A549 (cell line): ENCODE results near the gene RCC1. TPM values are rescaled to one million over a fixed set of nuclear protein-coding genes. Genes with fewer than 3 reads are reported as not detected.

Experiments used
- ATAC-seq, 2 experiments: fragments of 200-7000 bp in 1 of 2; fragments of >200 bp in 1 of 2; cut with Nextera tagmentation in 1 of 2; cut with Tn5 transposase in 1 of 2; 3 replicates each; pipeline versions ENCODE4 v1.8.0 to v1.9.1; 2018 to 2020; ENCODE audit warnings: mild to moderate bottlenecking in 1 of 2, moderate library complexity in 1 of 2
- CTCF ChIA-PET: fragments of 300-600 bp; sonication (Branson Sonifier 250); formaldehyde crosslinking; extraction: SDS; loops from one replicate; lab custom pipeline; 2021; ENCODE audit warnings: antibody characterized with exemption, inconsistent platforms; lab: Yijun Ruan, JAX
- POLR2A ChIA-PET: fragments of 350-600 bp; formaldehyde crosslinking; extraction: SDS; loops from one replicate; lab custom pipeline; 2021; ENCODE audit warnings: antibody characterized with exemption, inconsistent platforms; lab: Yijun Ruan, JAX
- DNase-seq, 2 experiments: peaks; one replicate each; pipeline versions ENCODE4 v3.0.0 to v3.0.0-alpha.2; 2011 to 2016; ENCODE audit warnings: low read depth in 1 of 2, low spot score in 1 of 2
- FAIRE-seq: peaks from 2 replicates; lab custom pipeline; 2011; peaks lifted over from hg19 to GRCh38; lab: Jason Lieb, UNC
- H3K27ac ChIP-seq, 2 experiments: fragments of >200 bp; sonication (Bioruptor Twin); formaldehyde crosslinking; 3 replicates each; pipeline ENCODE4 v1.5.1; 2016 to 2017
- H3K4me1 ChIP-seq: fragments of >200 bp; sonication (Bioruptor Twin); formaldehyde crosslinking; 3 replicates; pipeline ENCODE4 v1.6.1; 2016
- H3K4me2 ChIP-seq: fragments of >200 bp; sonication (Bioruptor Twin); formaldehyde crosslinking; 3 replicates; pipeline ENCODE4 v1.6.1; 2016
- H3K4me3 ChIP-seq: fragments of >200 bp; sonication (Bioruptor Twin); formaldehyde crosslinking; 3 replicates; pipeline ENCODE4 v1.5.1; 2016
- H3K9me3 ChIP-seq: fragments of >200 bp; sonication (Bioruptor Twin); formaldehyde crosslinking; 3 replicates; pipeline ENCODE4 v1.6.1; 2016
- CBX2 ChIP-seq: fragments of 200-600 bp; sonication (generic); IDR thresholded peaks from 2 replicates; pipeline ENCODE4 v1.6.1; 2016; ENCODE audit warnings: low read depth, mild to moderate bottlenecking, borderline replicate concordance
- CEBPB ChIP-seq, 2 experiments: fragments of >200 bp in 1 of 2; sonication (Bioruptor Twin) in 1 of 2; formaldehyde crosslinking in 1 of 2; IDR thresholded peaks; 2 replicates each; pipeline ENCODE4 v1.6.1; 2012 to 2016
- CHD2 ChIP-seq: fragments of 150-350 bp; IDR thresholded peaks from 2 replicates; pipeline ENCODE4 v1.6.1; 2014; ENCODE audit warnings: low read length; ENCODE audit not compliant: partially characterized antibody
- EHF ChIP-seq: fragments of 250-450 bp; sonication (Bioruptor Pico); IDR thresholded peaks from 2 replicates; pipeline ENCODE4 v1.5.0; 2020; ENCODE audit warnings: mild to moderate bottlenecking
- EP300 ChIP-seq, 2 experiments: fragments of >200 bp; sonication (Bioruptor Twin); formaldehyde crosslinking; IDR thresholded peaks; 2 replicates in 1 of 2; 3 replicates in 1 of 2; pipeline ENCODE4 v1.6.1; 2016 to 2017
- ESRRA ChIP-seq: fragments of 150-350 bp; IDR thresholded peaks from 2 replicates; pipeline ENCODE4 v1.6.1; 2014; ENCODE audit warnings: mild to moderate bottlenecking, low read length, borderline replicate concordance
- FOSL2 ChIP-seq, 2 experiments: fragments of 450-650 bp in 1 of 2; fragments of >200 bp in 1 of 2; sonication (Bioruptor Twin) in 1 of 2; formaldehyde crosslinking; IDR thresholded peaks; 2 replicates each; pipeline versions ENCODE4 v1.5.0 to v1.6.1; 2016 to 2020; ENCODE audit warnings: mild to moderate bottlenecking in 1 of 2, moderate library complexity in 1 of 2
- HOXB5 ChIP-seq: fragments of 250-450 bp; sonication (Bioruptor Pico); IDR thresholded peaks from 2 replicates; pipeline ENCODE4 v1.5.0; 2020; ENCODE audit warnings: mild to moderate bottlenecking, moderate library complexity
- KDM5A ChIP-seq: fragments of 200-600 bp; sonication (generic); IDR thresholded peaks from 2 replicates; pipeline ENCODE4 v1.6.1; 2016; ENCODE audit warnings: antibody characterized with exemption, mild to moderate bottlenecking
- MAFK ChIP-seq: fragments of 450-650 bp; IDR thresholded peaks from 2 replicates; pipeline ENCODE4 v1.6.1; 2014; ENCODE audit not compliant: partially characterized antibody
- MAZ ChIP-seq: fragments of 150-350 bp; IDR thresholded peaks from 2 replicates; pipeline ENCODE4 v1.6.1; 2014; ENCODE audit warnings: antibody characterized with exemption, low read depth, low read length, borderline replicate concordance
- NR3C1 ChIP-seq: fragments of >200 bp; sonication (Bioruptor Twin); formaldehyde crosslinking; IDR thresholded peaks from 3 replicates; pipeline ENCODE4 v1.6.1; 2017
- POLR2A ChIP-seq: IDR thresholded peaks from 2 replicates; pipeline ENCODE4 v1.6.1; 2012; ENCODE audit warnings: mild to moderate bottlenecking, low read length
- RNF2 ChIP-seq: fragments of 200-600 bp; sonication (generic); IDR thresholded peaks from 2 replicates; pipeline ENCODE4 v1.6.1; 2016; ENCODE audit warnings: low read depth, mild to moderate bottlenecking, antibody characterized with exemption, moderate library complexity, borderline replicate concordance
- SREBF2 ChIP-seq: fragments of 450-650 bp; IDR thresholded peaks from 2 replicates; pipeline ENCODE4 v1.6.1; 2014; ENCODE audit warnings: mild to moderate bottlenecking, moderate library complexity
- TFCP2L1 ChIP-seq: fragments of 250-450 bp; sonication (Bioruptor Pico); IDR thresholded peaks from 2 replicates; pipeline ENCODE4 v1.5.0; 2021; ENCODE audit warnings: mild to moderate bottlenecking
- TP53 ChIP-seq: fragments of 250-450 bp; sonication (Bioruptor Pico); IDR thresholded peaks from 2 replicates; pipeline ENCODE4 v1.5.0; 2021; ENCODE audit warnings: mild to moderate bottlenecking, moderate library complexity
- ZNF302 ChIP-seq: fragments of 250-450 bp; sonication (Bioruptor Pico); IDR thresholded peaks from 2 replicates; pipeline ENCODE4 v1.9.0; 2021; ENCODE audit warnings: inconsistent platforms, mild to moderate bottlenecking, moderate library complexity
- WGBS: methylation state at CpG from one replicate; pipeline ENCODE4 v1.1.6; 2017; ENCODE audit errors: missing lambda C conversion rate; 5-methylcytosine and 5-hydroxymethylcytosine counted together
- polyA plus RNA-seq, 4 experiments: library from polyadenylated mRNA; depleted of rRNA in 3 of 4; stranded (reverse); fragments of >200 nt; fragmentation: RNase III in 1 of 4; extraction: RNeasy Plus Mini Kit Qiagen cat#74134 plus additional on column Dnase treatment in 1 of 4; gene quantifications; 2 replicates in 3 of 4; 3 replicates in 1 of 4; pipeline ENCODE4 v1.2.3, GENCODE V29; 2011 to 2017
- TF ChIP-seq, protein P1 (sequence below): fragments of >200 bp; sonication (Bioruptor Twin); formaldehyde crosslinking; IDR thresholded peaks from 2 replicates; pipeline ENCODE4 v1.6.1; 2016
- TF ChIP-seq, protein P2 (sequence below): IDR thresholded peaks from 2 replicates; pipeline ENCODE4 v1.6.1; 2012

The RCC1 gene
- polyA plus RNA-seq, 2 of the 4 experiments (the other 2 are of a cell fraction) = 42.1 to 70.3 TPM

DNA sequence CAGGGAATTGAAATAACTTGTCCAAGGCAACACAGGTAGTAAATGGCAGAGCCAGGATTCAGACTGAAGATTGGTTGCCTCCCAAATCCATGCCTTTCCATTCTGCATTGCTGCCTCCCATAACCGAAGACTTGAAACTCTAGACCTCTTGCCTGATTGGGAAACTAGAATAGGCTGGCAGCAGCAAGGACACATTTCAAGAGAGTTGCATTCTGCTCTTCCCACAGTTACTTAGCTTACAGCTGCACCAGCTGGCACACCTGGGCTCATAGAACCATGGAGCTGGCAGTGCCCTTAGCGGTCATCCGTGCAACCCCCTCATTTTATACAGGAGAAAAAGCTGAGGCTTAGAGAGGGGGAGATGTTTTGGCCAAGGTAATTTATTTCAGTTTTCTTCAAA is 55.0 kb downstream of the RCC1 start:
- no peaks in the 10 kb centered on the region for H3K4me1 ChIP-seq
- no peak overlapping the region for H3K27ac ChIP-seq
- no peaks in the 10 kb centered on the region for H3K9me3 ChIP-seq
- TF ChIP-seq CBX2 = no peak
- no peak for TF ChIP-seq CHD2
- no peak for TF ChIP-seq ESRRA
- TF ChIP-seq POLR2A = no peak
- no peak for TF ChIP-seq NR3C1
- TF ChIP-seq MAZ = no peak
- no peak for TF ChIP-seq EP300 (IDR thresholded peaks at IDR 0.05)
- TF ChIP-seq SREBF2 = no peak
- TF ChIP-seq TFCP2L1 (CRISPR knock-in tag) = no peak
- TF ChIP-seq, all 56 proteins: peak for 0
- FAIRE-seq = no peak
- no peak for DNase-seq
- Histone ChIP-seq H3K4me2 (no peak overlapping the region), H3K4me3 (no peak overlapping the region)
- ChIA-PET CTCF (no interaction called here), POLR2A (no interaction called here)
- no peak for ATAC-seq
- WGBS = 91% methylated on average over 3 of the region's 3 CpGs

DNA sequence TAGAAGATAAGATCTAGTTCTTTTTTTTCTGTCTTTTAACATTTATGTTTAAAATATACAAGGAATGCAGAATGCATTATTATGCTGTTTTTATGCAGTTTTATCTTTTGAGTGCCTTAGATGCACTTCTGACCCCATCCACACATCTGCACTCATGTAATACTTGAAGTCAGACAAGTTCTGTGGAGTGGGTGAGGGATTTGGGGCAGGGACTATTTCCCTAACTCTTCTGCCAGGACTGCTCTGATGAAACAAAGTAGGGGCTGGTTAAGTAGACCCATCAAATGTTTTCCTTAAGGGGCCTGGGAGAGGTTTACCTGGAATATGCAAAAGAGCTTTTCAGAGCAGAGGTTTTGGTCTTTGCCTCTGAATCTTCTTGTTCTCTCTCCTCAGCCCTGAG is 58.5 kb downstream of the RCC1 start:
- no peak for TF ChIP-seq CEBPB (IDR thresholded peaks at IDR 0.05)
- ATAC-seq (no peak), DNase-seq (no peak), FAIRE-seq (no peak)
- ChIA-PET POLR2A (interaction anchor here (0.8 kb wide), 1 partner anchor 11 kb away, joined by 3 read pairs; the partner anchor contains the start of gene TRNAU1AP), CTCF (interaction anchor here (0.6 to 2.3 kb wide), 3 partner anchors 9 to 206 kb away, joined by 3 to 7 read pairs (median 3); no protein-coding TSS in a partner anchor)
- H3K4me2 ChIP-seq = no peak overlapping the region
- no peaks in the 10 kb centered on the region for H3K4me1 ChIP-seq
- no peaks in the 10 kb centered on the region for H3K9me3 ChIP-seq
- H3K4me3 ChIP-seq = no peak overlapping the region
- H3K27ac ChIP-seq = no peak overlapping the region

DNA sequence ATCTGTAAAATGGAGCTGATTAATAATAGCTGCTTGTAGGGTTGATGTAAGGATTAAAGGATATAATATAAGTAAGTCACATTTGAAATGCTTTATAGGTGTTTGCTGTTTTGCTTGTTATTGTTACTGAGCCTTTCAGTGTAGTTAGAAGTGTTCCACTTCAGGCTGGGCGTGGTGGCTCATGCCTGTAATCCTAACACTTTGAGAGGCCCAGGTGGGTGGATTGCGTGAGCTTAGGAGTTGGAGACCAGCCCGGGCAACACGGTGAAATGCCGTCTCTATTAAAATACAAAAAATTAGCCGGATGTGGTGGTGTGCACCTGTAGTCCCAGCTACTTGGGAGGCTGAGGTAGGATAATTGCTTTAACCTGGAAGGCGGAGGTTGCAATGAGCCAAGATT is 59.2 kb downstream of the RCC1 start:
- no peak for TF ChIP-seq RNF2
- no peak for TF ChIP-seq TP53 (CRISPR knock-in tag)
- no peak for TF ChIP-seq ZNF302 (CRISPR knock-in tag)
- no peak for TF ChIP-seq MAZ
- no peak for TF ChIP-seq HOXB5 (CRISPR knock-in tag)
- TF ChIP-seq, protein P1, sequence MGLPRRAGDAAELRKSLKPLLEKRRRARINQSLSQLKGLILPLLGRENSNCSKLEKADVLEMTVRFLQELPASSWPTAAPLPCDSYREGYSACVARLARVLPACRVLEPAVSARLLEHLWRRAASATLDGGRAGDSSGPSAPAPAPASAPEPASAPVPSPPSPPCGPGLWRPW = no peak
- TF ChIP-seq KDM5A = no peak
- no peak for TF ChIP-seq MAFK
- TF ChIP-seq EHF = no peak
- TF ChIP-seq SREBF2 = no peak
- no peak for TF ChIP-seq FOSL2 (IDR thresholded peaks at IDR 0.05)
- TF ChIP-seq FOSL2 (CRISPR knock-in tag; IDR thresholded peaks at IDR 0.05) = no peak
- TF ChIP-seq, protein P2, sequence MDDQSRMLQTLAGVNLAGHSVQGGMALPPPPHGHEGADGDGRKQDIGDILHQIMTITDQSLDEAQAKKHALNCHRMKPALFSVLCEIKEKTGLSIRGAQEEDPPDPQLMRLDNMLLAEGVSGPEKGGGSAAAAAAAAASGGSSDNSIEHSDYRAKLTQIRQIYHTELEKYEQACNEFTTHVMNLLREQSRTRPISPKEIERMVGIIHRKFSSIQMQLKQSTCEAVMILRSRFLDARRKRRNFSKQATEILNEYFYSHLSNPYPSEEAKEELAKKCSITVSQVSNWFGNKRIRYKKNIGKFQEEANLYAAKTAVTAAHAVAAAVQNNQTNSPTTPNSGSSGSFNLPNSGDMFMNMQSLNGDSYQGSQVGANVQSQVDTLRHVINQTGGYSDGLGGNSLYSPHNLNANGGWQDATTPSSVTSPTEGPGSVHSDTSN = no peak
- 95% methylated on average over 7 of the region's 7 CpGs for WGBS
- H3K4me3 ChIP-seq = no peak overlapping the region
- H3K27ac ChIP-seq = no peak overlapping the region
- H3K4me2 ChIP-seq = no peak overlapping the region
- FAIRE-seq (no peak), DNase-seq (no peak), ATAC-seq (no peak)
- POLR2A ChIA-PET = no interaction called here
- H3K9me3 ChIP-seq = no peaks in the 10 kb centered on the region
- CTCF ChIA-PET = interaction anchor here (0.6 to 2.3 kb wide), 3 partner anchors 10 to 207 kb away, joined by 3 to 7 read pairs (median 3); no protein-coding TSS in a partner anchor
- H3K4me1 ChIP-seq = no peaks in the 10 kb centered on the region

DNA sequence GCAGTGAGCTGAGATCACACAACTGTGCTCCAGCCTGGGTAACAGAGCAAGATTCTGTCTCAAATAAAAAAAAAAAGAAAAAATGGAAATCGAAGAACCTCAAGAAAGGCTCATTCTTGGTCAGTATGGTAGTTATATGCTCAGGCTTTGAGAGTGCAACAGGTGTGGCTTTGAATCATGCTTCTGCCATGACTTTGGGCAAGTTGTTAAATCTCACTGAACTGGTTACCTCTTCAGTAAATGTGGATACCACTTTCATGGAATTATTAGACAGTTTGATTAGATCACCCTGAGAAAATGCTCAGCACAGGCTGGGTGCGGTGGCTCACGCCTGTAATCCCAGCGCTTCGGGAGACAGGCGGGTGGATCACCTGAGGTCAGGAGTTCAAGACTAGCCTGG is 59.9 kb downstream of the RCC1 start:
- ChIA-PET CTCF (interaction anchor here (1.3 to 1.5 kb wide), 2 partner anchors 36 to 207 kb away, joined by 3 to 4 read pairs; no protein-coding TSS in a partner anchor), POLR2A (no interaction called here)

More for the DNA sequence above, 59.9 kb downstream of the RCC1 start:
- FAIRE-seq (no peak), DNase-seq (no peak), ATAC-seq (no peak)
- Histone ChIP-seq H3K4me1 (no peaks in the 10 kb centered on the region), H3K4me2 (no peak overlapping the region), H3K4me3 (no peak overlapping the region), H3K27ac (no peak overlapping the region), H3K9me3 (no peaks in the 10 kb centered on the region)
- no peak for TF ChIP-seq HOXB5 (CRISPR knock-in tag)
- 94% methylated on average over 6 of the region's 6 CpGs for WGBS
